Activated CD8-positive, alpha-beta T cell treated with anti-CD3 and anti-CD28 coated beads for 36 hours (primary cell): Measurements from ENCODE around the gene SIX4. TPM values are rescaled to one million over a fixed set of nuclear protein-coding genes. Genes with fewer than 3 reads are reported as not detected.

Experiments used
- ATAC-seq: fragments of 200-7000 bp; cut with Tn5 transposase; one replicate; pipeline ENCODE4 v1.10.0; 2021; ENCODE audit warnings: mild to moderate bottlenecking, moderate library complexity
- CTCF ChIA-PET: fragments of 350-600 bp; sonication (Branson Sonifier 250); formaldehyde crosslinking; loops from one replicate; lab custom pipeline; 2021; ENCODE audit warnings: antibody characterized with exemption; lab: Charles Lee
- POLR2A ChIA-PET: fragments of 350-600 bp; sonication (Branson Sonifier 250); formaldehyde crosslinking; loops from one replicate; lab custom pipeline; 2021; ENCODE audit warnings: antibody characterized with exemption; lab: Charles Lee
- DNase-seq: peaks from one replicate; pipeline ENCODE4 v3.0.0-alpha.2; 2020
- H3K27ac Mint-ChIP-seq: one replicate; pipeline ENCODE4 v1.8.0; 2021; ENCODE audit warnings: mild to moderate bottlenecking, mixed read lengths
- H3K27me3 Mint-ChIP-seq: one replicate; pipeline ENCODE4 v1.8.0; 2021; ENCODE audit warnings: mixed read lengths
- H3K36me3 Mint-ChIP-seq: one replicate; pipeline ENCODE4 v1.8.0; 2021; ENCODE audit warnings: low read depth, mixed read lengths
- H3K4me1 Mint-ChIP-seq: one replicate; pipeline ENCODE4 v1.8.0; 2021; ENCODE audit warnings: low read depth, mixed read lengths
- H3K4me3 Mint-ChIP-seq: one replicate; pipeline ENCODE4 v1.8.0; 2021; ENCODE audit warnings: mild to moderate bottlenecking, moderate library complexity, mixed read lengths
- H3K9me3 Mint-ChIP-seq: one replicate; pipeline ENCODE4 v1.8.0; 2021; ENCODE audit warnings: mixed read lengths
- CTCF ChIP-seq: fragments of 200-600 bp; IDR thresholded peaks from one replicate; pipeline ENCODE4 v1.8.0; 2022; ENCODE audit warnings: antibody characterized with exemption, mild to moderate bottlenecking
- intact Hi-C: fragments of 100-400 bp; cut with micrococcal nuclease; formaldehyde crosslinking; loops from one replicate; pipeline ENCODE4 v1.10.0; 2022
- total RNA-seq, 2 experiments: library from RNA; stranded (reverse); gene quantifications; one replicate each; pipeline ENCODE4 v1.2.3, GENCODE V29; 2021

The SIX4 gene
- total RNA-seq, 2 experiments from 2014 or later, result not detected

DNA sequence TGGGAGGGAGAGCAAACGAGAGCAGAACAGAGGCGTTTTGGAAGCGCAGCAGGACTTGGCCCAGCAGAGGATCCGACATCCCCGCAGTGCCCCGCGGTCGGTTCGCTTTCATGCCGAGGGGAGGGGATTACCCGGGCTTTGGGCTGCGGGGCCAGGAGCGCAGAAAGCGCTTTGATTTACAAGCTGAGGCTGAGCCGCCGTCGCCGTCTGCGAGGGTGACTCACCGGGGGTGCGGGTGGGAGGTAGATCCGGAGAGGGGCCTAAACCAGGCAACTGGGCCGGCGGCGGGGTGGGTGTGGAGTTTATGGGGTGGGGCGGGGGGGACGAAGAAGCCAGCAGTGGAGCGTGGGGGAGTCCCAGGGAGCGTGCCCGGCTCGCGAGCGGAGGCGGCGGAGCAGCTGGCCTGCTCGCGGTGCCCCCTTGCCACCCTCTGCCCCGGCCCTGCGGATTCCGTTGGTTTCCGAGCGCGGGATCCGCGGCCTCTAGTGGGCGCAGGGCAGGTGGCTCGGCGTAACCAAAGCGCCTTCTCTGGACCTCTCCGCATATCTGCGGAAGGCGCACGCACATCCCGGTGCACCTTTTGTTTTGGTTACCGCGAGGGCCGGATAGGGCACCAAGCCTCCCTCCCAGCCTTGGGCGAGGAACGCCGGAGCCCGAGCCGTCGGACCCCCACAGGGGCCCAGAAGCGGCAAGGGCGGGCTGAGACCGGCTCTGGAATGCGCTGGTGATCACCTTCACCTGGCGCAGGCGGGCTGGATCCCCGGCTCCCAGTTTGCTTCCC lies 2.6 kb downstream of the SIX4 start:
- Mint-ChIP-seq H3K4me1 (peaks cover 16% of the 10 kb centered on the region), H3K4me3 (peak overlapping the region; percentile 76), H3K27ac (no peak overlapping the region), H3K36me3 (no peaks in the 10 kb centered on the region), H3K27me3 (peaks cover 53% of the 10 kb centered on the region), H3K9me3 (no peaks in the 10 kb centered on the region)
- TF ChIP-seq CTCF, result no peak
- ChIA-PET CTCF (interaction anchor here (1.4 kb wide), 2 partner anchors 96 to 257 kb away, joined by 3 to 4 read pairs; no protein-coding TSS in a partner anchor), POLR2A (interaction anchor here (1.0 to 2.7 kb wide), 3 partner anchors 12 to 33 kb away, joined by 3 to 10 read pairs (median 3); no protein-coding TSS in a partner anchor)
- peak; percentile 79 for DNase-seq
- intact Hi-C loops, result loop anchor here (5.0 to 10.0 kb wide), 2 partner anchors 69 to 303 kb away; no protein-coding TSS in a partner anchor
- peak; percentile 66 for ATAC-seq

DNA sequence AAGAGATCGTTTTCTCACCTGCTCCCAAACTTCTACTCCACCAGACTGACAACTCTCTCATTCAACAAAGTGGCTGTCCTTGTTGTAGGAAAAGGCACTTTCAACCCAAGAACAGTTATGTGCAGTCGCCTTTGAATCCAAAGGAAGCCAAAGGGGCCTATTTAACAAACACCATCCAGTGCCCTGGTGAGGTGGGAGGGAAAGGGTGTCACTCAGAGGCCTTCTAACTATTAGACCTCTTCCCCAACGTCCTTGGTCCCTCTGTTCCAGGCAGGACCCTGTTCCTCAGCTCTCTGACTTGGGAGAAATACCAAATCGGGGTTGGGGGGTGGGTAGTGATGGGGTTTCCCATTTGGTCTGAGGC lies 3.2 kb downstream of the SIX4 start:
- ATAC-seq (no peak), DNase-seq (no peak)
- TF ChIP-seq CTCF, result no peak
- peaks cover 53% of the 10 kb centered on the region for H3K27me3 Mint-ChIP-seq
- POLR2A ChIA-PET, result interaction anchor here (1.2 to 2.7 kb wide), 2 partner anchors 12 to 33 kb away, joined by 3 to 10 read pairs; no protein-coding TSS in a partner anchor
- intact Hi-C loops, result loop anchor here (5.0 to 10.0 kb wide), 2 partner anchors 69 to 304 kb away; no protein-coding TSS in a partner anchor
- CTCF ChIA-PET, result interaction anchor here (1.4 kb wide), 1 partner anchor 258 kb away, joined by 3 read pairs; no protein-coding TSS in a partner anchor
- H3K4me3 Mint-ChIP-seq, result peak overlapping the region; percentile 52
- H3K9me3 Mint-ChIP-seq, result no peaks in the 10 kb centered on the region
- peaks cover 16% of the 10 kb centered on the region for H3K4me1 Mint-ChIP-seq
- no peaks in the 10 kb centered on the region for H3K36me3 Mint-ChIP-seq
- no peak overlapping the region for H3K27ac Mint-ChIP-seq

GRCh38 chr14:60720391-60720790 lies 3.8 kb downstream of the SIX4 start:
- ChIA-PET POLR2A (interaction anchor here (1.2 kb wide), 1 partner anchor 34 kb away, joined by 3 read pairs; no protein-coding TSS in a partner anchor), CTCF (interaction anchor here (0.7 kb wide), 1 partner anchor 314 kb away, joined by 3 read pairs; no protein-coding TSS in a partner anchor)
- no peak for TF ChIP-seq CTCF
- Mint-ChIP-seq H3K27ac (no peak overlapping the region), H3K36me3 (no peaks in the 10 kb centered on the region), H3K9me3 (no peaks in the 10 kb centered on the region), H3K27me3 (peaks cover 52% of the 10 kb centered on the region), H3K4me1 (peaks cover 16% of the 10 kb centered on the region), H3K4me3 (no peak overlapping the region)
- no peak for DNase-seq
- no peak for ATAC-seq
- intact Hi-C loops, result loop anchor here (5.0 to 10.0 kb wide), 2 partner anchors 68 to 304 kb away; no protein-coding TSS in a partner anchor

GRCh38 chr14:60713513-60713912 lies 10.6 kb downstream of the SIX4 start:
- H3K9me3 Mint-ChIP-seq, result no peaks in the 10 kb centered on the region
- no peak overlapping the region for H3K27ac Mint-ChIP-seq
- intact Hi-C loops, result no loop called here
- peaks cover 26% of the 10 kb centered on the region for H3K27me3 Mint-ChIP-seq
- no peak for DNase-seq
- TF ChIP-seq CTCF, result no peak
- no peak for ATAC-seq
- no peaks in the 10 kb centered on the region for H3K36me3 Mint-ChIP-seq
- no peak overlapping the region for H3K4me3 Mint-ChIP-seq
- ChIA-PET POLR2A (no interaction called here), CTCF (interaction anchor here (1.6 kb wide), 1 partner anchor 313 kb away, joined by 5 read pairs; no protein-coding TSS in a partner anchor)
- no peaks in the 10 kb centered on the region for H3K4me1 Mint-ChIP-seq
